GM12892 (cell line): ENCODE results near the gene SPP2.
A peak's percentile ranks its signal among the peaks of the same experiment; 100 is the strongest.

Experiments
- DNase-seq: peaks from one replicate; pipeline ENCODE4 v3.0.0; 2011; ENCODE audit not compliant: insufficient read length
- FAIRE-seq: peaks from 2 replicates; lab custom pipeline; 2011; peaks lifted over from hg19 to GRCh38; lab: Jason Lieb, UNC
- POLR2A ChIP-seq: IDR thresholded peaks from 2 replicates; pipeline ENCODE4 v1.6.1; 2011; ENCODE audit warnings: low read depth, low read length, control low read depth
- POLR2AphosphoS5 ChIP-seq: IDR thresholded peaks from 2 replicates; pipeline ENCODE4 v1.6.1; 2011; ENCODE audit warnings: low read depth, low read length, control low read depth
- TAF1 ChIP-seq: IDR thresholded peaks from 2 replicates; pipeline ENCODE4 v1.6.1; 2011; ENCODE audit warnings: low read depth, mild to moderate bottlenecking, control low read depth, low read length, borderline replicate concordance

Gene SPP2

DNA sequence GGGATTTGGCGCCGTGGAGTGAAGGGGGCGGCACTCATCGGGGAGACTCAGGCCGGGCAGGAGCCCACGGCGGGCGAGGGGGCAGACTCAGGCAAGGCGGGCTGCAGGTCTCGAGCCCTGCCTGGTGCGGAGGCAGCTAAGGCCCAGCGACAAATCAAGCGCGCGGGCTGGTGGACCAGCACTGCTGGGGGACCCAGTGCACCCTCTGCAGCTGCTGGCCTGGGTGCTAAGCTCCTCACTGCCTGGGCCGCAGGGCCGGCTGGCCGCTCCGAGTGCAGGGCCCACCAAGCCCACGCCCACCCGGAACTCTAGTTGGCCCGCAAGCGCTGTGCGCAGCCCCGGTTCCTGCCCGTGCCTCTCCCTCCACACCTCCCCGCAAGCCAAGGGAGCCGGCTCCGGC, 26.2 kb upstream of the SPP2 start:
- DNase-seq (no peak), FAIRE-seq (no peak)
- TF ChIP-seq TAF1 (no peak), POLR2A (no peak), POLR2AphosphoS5 (no peak)

DNA sequence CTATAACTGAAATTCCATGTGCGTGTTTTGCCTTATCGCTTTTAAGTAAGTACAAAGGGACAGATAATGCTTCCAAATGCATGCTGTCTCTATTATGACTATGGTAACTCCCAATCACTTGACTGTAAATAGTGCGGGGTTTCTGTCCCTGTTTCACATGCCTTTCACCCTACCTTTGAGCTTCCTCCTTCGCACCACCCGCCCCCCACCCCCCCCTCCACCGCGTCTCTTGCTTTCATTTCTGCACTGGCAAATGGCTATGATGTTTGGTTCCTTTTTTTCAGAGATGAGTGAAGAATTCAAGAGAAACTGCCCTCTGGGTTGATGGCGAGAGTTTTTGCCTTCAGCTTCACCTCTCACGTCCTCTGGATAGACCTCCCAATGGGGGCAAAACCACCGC, 25.0 kb upstream of the SPP2 start:
- no peak for TF ChIP-seq POLR2A
- FAIRE-seq, result peak; percentile 5
- peak; percentile 20 for DNase-seq

DNA sequence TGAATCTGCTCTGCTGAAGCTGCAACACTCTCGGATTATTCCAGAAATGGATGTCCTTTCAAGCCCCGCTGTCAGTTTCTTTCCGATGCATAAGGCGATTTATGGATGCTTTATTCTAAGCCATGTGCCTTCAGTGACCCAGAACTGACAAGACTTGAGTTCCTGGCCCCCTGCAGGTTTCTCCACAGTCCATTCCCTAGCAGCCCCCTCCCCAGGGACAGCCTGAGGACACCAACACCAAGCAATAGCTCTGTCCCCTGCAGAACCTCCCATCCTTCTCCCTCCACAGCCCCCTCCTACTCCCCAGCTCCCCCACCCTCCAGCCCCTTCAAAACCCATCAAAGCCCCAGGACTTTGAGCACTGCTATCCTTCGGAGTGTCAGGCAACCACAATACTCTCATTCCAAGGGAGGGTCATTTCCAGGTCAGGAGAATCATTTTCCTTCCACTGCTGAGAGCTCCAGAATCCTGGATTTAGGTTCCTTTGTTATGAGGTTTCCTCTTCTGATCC, 24.6 kb upstream of the SPP2 start:
- DNase-seq, result no peak
- no peak for FAIRE-seq
- TF ChIP-seq POLR2A, result no peak

DNA sequence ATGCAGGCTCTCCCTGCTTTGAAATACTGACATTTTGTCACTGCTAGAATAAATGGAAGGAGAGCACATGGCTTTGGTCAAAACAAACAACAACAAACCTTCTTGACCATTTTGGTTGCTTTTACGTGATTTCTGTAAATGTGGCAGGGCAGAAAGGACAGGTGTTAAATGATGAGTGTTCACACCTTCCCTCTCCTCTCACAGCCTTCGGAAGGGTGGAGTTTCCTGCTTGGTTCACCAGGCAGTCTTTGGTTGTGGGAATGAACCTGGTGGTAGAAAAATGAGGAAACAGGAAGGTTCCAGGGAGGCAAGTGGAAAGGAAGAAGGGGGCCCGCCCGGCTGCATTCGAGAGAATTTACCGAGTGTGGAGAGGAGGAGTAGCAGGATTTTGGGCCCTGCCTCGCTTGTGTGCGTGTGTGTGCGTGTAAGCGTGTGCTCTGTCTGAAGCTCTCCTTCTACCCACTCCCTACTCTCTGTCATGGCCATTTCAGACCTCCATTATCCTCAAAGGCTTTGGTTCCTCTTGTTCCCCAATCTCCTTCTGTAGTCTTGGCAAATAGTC, 23.7 kb upstream of the SPP2 start:
- DNase-seq (no peak), FAIRE-seq (no peak)
- no peak for TF ChIP-seq POLR2A
- no peak for TF ChIP-seq POLR2AphosphoS5
- no peak for TF ChIP-seq TAF1

DNA sequence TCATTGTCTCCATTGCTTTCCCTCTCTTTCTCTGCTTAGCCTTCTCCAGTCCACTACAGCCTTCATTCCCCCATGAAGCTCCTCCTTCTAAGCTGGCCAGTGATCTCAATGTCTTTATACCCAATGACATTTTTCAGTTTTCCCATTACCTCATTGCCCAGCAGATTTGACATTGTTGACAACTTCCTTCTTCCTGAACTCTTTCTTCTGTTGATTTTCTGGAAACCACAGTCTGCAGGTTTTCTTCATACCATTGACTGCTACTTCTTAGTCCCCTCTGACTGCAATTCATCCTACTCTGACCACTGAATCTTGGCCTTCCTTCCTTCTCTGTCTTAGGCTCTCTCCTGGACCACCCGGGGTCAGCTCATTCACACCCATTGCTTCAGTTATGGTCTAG, 22.9 kb upstream of the SPP2 start:
- FAIRE-seq (no peak), DNase-seq (no peak)
- no peak for TF ChIP-seq POLR2AphosphoS5
- TF ChIP-seq TAF1, result no peak
- TF ChIP-seq POLR2A, result no peak

DNA sequence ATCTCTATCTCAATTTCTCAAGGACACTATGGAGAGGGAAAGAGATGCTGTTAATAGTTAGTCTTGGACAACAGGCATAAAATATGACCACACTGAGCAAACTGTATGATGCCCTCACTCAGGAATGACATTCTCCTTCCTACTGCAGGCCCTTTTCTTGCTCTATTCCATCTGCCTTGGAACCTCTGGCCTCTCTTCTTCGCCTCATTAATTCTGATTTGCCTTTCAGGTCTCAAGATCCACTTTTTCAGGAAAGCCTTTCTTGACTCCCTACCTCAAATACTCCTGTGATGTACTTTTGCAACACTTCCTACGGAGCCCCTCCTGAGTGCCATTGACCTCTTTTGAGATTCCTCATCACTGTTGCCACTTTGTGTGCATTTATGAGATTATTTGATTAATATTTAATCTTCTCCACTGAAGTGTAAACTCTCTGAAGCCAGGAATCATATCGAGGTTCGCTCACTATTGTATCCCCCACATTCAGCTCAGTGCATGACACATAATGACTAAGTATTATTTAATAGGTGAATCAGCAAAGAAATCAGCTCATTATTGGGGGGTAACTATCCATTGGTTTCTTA, 21.3 kb upstream of the SPP2 start:
- TF ChIP-seq POLR2A, result no peak
- no peak for TF ChIP-seq TAF1
- TF ChIP-seq POLR2AphosphoS5, result no peak
- DNase-seq (no peak), FAIRE-seq (no peak)

DNA sequence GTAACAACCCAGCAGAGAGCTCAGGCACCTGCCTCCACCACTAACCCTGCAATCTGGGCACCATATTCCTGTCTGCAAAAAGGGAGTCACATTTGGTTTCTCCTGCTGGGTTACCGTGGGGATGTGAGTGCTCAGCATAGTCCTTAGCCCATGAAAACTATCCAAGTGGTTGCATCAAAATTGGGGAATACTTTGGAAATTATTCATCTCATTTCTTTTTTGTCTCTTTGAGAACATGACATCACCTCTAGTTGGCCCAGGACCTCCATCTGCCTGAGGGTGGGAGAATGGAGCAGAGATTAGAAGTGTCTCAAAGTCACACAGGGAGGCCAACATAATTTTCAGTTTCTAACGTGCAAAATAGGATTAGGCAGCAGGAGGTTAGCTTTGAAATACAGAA, 19.3 kb upstream of the SPP2 start:
- FAIRE-seq (no peak), DNase-seq (no peak)
- no peak for TF ChIP-seq POLR2AphosphoS5
- no peak for TF ChIP-seq POLR2A
- TF ChIP-seq TAF1, result no peak

DNA sequence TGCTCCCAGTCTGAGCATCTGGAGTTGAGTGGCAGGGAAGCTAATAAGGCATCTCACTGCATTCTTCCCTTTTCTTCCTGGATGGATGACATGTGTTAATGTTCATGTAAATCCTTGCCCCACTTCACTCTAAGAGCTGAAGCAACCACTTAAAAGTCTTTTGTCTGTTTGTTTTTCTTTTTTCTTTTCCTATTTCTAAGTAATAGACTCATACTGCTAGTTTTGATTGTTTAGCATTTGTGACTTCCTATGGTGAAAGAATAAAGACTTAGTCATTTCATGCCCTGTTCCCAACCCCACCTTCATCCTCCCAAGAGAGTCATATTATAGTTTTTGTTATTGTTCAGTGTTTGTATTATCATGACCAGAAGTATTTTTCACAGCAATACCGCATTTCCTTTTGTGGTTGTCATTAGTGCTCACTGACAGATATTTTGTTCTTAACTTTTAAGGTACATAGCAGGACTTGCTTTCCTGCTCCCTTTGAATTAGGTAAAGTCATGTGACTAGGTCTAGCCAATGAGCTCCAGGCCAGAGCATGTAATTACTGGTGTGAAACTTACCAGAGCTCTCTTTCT, 18.1 kb upstream of the SPP2 start:
- no peak for FAIRE-seq
- TF ChIP-seq TAF1 (no peak), POLR2A (no peak), POLR2AphosphoS5 (no peak)
- DNase-seq, result no peak

DNA sequence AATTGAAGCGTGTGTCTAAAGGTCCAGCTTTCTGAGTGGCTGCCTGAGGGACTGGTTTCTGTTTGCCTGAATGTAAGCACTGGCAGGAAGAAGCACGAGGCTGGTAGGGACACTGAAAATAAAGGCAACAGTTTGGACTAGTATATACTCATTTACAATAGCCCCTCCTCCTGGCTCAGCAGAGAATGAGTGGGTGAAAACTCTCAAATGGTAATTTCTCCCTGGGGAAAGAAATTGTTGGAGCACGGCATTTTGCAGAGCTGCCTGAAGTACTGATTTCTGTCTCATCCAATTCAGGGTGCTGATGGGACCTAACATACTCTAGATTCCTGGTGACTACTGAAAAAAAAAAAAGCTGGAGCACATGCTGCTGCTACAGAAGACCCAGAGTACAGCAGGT, 17.3 kb upstream of the SPP2 start:
- FAIRE-seq (no peak), DNase-seq (no peak)
- TF ChIP-seq POLR2AphosphoS5 (no peak), TAF1 (no peak), POLR2A (no peak)

DNA sequence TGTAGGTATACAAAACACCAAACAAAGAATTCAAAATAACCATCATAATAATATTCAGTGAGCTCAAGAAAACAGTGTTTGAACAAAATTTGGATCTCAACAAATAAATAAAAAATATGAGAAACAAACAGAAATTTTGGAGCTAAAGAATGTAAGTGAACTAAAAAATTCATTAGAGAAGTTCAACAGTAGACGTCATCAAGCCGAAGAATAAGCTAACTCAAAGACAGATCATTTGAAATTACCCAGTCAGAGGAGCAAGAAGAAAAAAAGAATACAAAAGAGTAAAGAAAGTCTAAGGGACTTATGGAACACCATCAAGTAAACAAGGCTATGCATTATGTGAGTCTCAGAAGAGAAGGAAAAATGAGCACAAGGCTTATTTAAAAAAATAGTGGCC, 16.6 kb upstream of the SPP2 start:
- TF ChIP-seq TAF1, result no peak
- no peak for TF ChIP-seq POLR2AphosphoS5
- TF ChIP-seq POLR2A, result no peak
- DNase-seq, result no peak
- FAIRE-seq, result no peak

DNA sequence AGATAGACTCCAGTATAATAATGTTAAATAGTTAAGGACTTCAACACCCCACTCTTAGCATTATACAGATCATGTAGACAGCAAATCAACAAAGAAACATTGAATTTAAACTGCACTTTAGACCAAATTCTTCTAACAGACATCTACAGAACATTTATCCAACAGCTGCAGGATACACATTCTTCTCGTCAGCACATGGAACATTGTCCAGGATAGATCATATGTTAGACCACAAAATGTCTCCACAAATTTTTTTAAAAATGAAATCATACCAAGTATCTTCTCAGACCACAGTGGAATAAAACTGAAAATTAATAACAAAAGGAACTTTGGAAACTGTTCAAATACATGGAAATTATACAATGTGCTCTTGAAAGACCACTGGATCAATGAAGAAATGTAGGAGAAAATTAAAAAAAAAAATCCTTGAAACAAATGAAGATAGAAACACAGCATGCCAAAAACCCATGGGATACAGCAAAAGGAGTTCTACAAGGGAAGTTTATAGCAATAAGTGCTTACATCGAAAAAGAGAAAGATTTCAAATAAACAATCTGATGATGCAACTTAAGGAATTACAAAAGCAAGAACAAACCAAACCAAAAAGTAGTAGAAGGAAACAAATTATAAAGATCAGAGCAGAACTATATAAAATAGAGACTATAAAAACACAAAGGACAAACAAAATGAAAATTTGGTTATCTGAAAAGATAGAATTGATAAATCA, 12.3 kb upstream of the SPP2 start:
- FAIRE-seq (no peak), DNase-seq (no peak)
- TF ChIP-seq TAF1, result no peak
- no peak for TF ChIP-seq POLR2AphosphoS5
- TF ChIP-seq POLR2A, result no peak

DNA sequence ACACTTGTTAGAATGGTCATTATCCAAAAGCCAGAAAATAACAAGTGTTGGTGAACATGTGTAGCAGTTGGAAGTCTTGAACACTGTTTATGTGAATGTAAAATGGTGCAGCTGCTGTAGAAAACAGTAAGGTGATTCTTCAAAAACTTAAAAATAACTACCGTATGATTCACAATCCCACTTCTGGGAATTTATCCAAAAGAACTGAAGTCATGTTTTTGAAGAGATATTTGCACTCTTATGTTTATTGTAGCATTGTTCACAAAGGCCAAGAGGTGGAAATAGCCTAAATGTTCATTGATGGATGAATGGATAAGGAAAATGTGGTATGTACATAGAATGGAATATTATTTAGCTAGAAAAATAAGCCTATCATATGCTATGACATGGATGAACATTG, 6.3 kb upstream of the SPP2 start:
- FAIRE-seq (no peak), DNase-seq (no peak)
- TF ChIP-seq POLR2A (no peak), POLR2AphosphoS5 (no peak), TAF1 (no peak)

DNA sequence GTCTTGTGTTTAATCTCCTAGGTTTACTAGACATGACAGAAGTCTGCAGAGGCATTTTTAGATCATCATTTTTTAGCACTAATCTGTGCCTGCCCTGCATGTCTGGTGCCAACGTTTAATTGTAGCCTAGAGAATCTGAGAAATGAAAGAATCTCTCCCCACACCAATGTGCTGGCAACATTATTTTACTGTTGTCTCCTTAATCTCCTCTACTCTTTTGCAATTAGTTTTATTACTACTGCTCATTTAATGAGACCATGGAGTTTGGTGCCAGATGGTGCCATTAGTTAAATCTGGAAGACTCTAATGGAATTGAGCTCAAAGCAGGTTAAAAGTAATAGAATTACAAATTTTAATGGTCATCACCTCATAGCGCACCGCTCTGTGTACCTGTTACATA, 4.0 kb upstream of the SPP2 start:
- no peak for DNase-seq
- FAIRE-seq, result no peak
- no peak for TF ChIP-seq POLR2AphosphoS5
- TF ChIP-seq TAF1, result no peak
- TF ChIP-seq POLR2A, result no peak
